Activated gamma-delta T cell treated with anti-CD3 and anti-CD28 coated beads, Interleukin-2, amount 50 U/mL, for 16 hours (primary cell): Measurements from ENCODE around the gene RAD51B.

Experiments used
- DNase-seq: peaks from one replicate; pipeline ENCODE4 v3.0.0-alpha.2; 2020; ENCODE audit warnings: low read depth

The RAD51B gene

DNA sequence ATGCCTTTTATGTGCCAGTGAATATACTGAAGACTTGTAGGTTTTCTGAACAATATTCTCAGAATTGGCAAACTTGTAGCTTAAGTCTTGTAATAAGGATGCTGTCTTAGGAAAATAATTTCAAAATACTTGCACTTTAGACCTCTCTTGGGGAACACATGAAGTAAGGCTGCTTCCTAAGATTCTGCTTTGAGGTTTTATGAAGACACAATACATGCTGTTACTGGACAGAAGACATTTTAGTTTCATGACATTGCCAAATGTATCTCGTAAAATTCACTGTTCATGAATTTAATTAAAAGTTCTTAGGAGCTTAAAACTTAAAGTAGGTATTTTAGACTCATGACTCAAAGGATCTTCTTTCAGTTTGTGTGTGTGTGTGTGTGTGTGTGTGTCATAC, 80.7 kb downstream of the RAD51B start:
- DNase-seq: no peak

DNA sequence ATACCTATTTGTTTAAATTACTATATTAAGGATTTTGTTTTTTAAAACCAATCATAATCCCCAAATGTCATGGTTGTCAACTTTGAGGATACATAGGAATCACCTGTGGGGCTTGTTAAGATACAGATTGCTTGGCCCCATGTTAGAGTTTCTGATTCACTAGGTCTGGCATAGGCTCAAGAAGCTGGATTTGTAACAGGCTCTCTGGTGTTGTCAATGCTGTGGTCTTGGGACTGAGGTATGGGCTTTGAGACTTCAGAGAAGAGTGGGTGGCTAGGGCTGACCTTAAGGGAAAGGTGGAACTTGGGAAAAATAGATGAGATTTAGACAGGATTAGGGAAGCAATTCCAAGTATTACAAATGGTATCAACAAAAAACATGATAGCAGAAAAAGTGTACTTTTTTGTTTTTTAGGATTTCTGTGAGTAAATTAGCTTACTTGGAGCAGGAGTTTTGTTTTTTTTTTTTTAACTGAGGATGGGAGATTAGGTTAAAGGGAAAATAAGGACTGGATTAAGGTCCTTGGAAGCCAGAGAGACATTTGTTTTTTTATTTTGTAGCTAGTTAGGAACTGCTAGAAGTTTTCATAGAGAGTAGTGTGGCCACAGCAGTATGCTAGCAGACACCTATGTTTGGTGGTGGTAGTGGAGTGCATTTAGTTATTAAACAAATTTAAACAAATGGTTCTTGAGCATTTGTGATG, 88.6 kb downstream of the RAD51B start:
- DNase-seq: no peak

DNA sequence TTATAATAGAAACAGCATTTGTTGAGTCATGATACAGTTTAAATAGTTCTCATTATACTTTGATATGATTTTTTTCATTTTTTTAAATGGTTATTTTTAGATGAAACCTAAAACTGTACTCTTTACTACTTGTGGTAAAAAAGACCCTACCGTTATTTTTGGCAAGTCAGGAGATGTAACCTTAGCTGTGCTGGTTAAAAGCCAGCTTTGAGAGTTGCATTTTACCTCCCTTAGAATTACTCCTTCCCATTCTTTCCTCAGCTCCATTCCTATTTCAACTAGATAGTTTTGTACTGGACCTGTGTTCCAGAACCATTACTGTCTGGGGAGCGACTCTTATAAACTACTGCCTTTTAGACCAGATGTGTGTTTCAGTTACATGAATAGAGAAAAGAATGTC, 92.0 kb downstream of the RAD51B start:
- no peak for DNase-seq

DNA sequence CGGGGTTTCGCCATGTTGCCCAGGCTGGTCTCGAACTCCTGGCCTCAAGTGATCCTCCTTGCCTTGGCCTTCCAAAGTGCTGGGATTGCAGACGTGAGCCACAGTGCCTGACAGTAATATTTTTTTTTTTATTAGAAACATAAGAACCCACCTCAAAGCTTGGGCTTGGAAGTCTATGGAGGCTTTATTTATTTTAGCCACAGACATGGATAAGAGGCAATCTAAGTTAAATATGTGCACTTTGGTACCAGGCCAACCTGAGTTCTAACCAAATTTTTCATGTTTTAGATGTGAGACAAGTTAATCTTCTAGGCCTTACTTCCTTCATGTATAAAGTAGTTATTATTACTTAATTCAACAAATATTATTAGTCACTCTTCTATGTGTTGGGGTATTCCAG, 96.9 kb downstream of the RAD51B start:
- DNase-seq: no peak

DNA sequence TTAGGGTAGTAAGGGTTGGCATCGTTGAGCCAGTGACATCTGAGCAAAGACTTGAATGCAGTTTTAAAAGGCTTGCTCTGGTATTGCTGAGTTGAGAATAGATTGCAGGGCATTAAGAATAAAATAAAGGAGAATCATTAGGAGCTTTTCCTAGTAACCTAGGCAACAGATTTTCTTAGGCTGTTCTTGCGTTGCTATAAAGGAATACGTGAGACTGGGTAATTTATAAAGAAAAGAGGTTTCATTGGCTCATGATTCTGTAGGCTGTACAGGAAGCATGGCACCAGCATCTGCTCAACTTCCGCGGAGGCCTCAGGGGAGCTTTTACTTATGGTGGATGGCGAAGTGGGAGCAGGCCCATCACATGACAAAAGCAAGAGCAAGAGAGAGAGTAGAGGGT, 97.4 kb downstream of the RAD51B start:
- no peak for DNase-seq

DNA sequence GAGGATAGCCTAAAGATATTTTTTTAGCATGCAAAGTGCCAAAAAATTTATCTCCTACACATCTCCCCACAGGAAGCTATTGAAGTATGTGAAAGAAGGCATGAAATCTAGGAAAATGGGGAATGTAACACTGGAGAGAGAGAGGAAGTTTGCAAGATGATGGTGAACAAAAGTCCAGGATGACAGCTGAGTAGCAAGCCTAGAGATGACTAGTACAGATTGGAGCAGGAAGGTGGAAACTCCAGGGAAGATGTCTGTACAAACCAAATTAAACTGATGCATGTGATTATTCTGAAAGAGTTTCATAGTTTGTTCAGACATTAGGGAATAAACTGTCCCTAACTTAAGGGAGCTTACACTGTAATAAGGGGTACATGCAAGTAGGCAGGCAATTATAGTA, 99.3 kb downstream of the RAD51B start:
- no peak for DNase-seq

DNA sequence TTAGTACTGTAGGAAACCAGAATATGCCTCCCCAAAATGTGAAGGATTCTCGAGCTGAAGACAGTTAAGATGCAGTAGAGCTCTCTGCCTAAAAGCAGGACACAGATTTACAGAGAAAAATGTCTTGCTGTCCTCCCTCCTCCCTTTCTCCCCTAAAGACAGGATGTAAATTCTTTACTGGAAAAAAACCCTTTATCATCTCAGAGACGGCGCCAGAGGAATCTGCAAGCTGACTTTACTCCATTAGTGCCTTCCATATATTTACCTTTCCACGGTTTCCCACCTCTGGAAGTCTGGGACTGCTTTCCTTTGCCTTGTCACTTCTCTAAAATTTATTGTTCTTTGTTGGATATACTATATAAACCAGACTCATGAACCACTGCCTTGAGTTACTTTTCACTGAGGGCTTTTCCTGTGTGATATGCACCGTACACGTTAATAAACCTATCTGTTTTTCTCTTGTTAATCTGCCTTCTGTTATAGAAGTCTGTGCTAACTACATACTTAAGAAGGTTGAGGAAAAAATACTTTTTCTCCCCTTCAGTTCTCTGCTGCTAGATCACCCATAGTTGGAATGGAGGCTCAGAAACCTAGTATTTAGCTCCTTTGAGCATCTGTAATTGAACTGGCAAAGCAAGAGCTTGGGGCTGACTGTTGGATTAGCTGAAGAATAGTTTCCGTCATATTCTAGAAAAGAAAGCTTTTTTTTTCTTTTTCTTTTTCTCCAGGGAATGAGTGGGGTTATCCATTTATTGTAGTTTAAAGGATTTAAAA, 99.9 kb downstream of the RAD51B start:
- no peak for DNase-seq

DNA sequence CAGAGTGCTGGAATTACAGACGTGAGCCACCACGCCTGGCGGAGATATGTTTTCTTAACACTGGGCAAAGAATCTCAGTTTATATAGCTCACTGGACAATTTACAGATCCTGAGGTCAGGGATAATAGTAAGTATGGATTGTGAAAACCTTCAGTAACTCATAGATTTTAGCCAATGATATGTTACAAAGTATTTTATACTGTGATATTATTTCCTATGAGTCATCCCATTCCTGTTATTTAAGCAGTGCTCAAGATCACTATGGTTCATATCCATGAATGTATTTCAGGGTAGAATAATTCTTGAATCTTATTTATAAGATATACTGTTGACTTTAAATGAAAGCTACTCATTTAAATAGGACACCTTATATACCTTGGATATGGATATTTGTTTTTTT, 107.2 kb downstream of the RAD51B start:
- DNase-seq: no peak

DNA sequence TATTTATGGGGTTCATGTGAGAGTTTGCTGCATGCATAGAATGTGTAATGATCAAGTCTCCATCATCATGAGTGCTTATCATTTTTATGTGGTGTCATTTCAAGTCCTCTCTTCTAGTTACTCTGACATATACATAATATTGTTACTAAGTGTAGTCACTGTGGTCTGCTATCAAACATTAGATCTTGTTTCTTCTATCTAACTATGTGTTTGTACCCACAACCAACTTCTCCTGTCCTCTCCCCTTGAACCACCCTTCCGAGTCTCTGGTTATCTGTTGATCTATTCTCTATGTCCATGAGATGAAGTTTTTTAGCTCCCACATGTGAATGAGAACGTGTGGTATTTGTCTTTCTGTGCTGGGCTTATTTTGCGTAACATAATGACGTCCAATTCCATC, 107.7 kb downstream of the RAD51B start:
- no peak for DNase-seq

DNA sequence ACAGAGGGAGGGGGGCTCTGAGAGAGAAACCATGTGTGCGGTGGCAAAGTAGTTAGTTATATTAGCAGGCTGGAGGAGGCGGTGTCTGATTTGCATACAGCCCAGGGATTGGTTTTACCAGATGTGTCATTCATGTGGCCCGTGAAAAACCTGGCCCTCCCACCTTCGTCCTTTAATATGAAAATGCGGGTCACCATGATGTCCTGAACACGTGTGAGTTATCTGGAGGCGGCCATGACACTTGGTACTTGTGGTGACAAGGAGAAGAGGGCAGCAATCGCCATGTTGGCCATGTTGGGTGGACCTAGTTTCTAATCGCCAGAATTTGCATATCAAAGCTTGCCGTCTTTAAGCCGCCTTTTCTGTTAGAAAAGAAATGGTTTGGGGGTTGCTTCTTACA, 108.8 kb downstream of the RAD51B start:
- no peak for DNase-seq

DNA sequence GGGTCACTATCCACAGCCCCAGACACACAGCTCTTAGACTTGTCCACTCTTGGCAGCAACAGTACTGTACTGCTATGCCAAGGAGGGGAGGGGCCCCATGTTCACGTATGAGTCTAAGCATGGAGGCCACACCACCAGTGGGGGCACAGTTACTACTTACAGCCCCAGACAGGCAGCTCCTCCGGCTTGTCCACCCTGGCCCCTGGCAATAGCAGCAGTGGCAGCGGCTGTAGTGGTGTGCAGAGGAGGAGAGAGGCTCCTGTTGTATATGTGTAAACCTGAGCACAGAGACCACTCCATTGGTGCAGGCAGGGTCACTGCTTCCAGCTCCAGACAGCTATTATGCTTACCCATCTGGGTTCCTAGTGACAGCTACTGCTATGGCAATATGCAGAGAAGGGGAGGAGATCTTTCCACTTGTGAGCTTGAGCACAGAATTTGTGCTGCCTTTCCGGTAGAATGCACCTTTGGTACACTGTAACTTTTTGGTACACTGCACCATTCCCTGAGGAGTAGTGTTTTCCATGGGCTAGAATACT, 113.2 kb downstream of the RAD51B start:
- DNase-seq: no peak

DNA sequence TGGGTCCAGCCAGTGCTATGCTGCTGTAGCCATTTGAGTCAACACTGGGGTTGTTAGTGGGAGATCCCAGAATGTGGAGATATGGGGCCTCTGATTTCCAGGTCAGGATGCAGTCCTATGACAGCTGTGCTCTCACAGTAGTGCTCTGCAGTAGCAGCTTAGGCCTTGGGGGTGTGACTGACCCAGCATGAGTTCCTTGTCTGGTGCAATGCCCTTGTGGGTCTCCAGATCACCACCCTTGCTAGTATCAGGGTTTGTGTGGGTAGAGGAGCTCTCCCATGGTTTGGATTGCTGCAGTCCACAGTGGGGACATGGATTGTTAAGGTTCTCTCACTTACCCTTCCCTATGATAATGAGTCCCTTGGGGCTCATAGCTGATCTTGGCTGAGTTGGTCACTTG, 113.7 kb downstream of the RAD51B start:
- no peak for DNase-seq

DNA sequence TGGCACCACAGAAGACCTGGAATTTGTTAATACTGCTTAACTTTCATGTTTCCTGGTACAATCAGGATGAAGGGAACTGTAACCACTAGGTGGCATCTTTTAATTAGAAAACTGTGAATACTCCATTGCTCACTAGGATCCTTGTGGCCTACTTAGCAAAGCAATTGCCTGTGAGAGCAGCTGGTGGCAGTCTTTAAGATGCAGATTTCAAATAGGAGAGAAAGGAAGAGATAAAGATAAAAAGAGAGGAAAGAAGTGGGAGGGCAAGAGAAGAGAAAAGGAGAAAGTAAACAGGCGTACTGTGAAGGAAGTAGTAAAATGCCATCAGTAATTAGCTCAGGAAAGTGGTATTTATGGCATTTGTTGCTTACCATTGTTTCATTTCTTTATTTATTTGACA, 114.5 kb downstream of the RAD51B start:
- no peak for DNase-seq

DNA sequence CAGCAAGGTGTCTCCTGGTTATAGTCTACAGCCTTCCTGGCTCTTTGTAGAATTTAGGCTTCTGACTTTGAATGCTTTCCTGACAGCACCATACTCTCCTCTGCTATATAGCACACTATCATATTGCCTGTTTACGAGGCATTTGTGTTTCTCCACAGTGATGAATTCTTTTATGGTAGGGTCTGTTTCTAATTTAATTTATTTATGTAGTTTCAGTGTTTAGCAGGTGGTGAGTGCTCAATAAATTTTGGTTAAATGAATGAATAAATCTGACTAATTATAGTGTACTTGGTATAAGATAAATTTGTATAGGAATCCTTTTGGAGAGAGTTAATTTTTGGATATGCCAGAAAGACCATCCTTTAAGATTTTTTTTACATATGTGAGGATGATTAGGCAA, 115.3 kb downstream of the RAD51B start:
- DNase-seq: no peak

DNA sequence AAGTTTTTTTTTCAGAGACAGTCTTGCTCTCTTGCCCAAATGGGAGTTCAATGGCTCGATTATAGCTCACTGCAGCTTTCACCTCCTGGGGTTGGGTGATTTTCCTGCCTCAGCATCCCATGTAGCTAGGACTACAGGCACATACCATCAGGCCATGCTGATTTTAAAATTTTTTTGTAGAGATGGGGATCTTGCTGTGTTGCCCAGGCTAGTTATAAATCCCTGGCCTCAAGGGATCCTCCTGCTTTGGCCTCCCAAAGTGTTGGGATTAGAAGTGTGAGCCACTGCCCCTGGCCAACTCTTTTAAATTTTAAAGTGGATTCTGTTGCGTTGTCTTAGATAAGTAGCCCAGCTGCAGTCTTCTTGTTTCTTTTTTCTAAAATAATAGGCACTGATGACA, 115.8 kb downstream of the RAD51B start:
- no peak for DNase-seq

DNA sequence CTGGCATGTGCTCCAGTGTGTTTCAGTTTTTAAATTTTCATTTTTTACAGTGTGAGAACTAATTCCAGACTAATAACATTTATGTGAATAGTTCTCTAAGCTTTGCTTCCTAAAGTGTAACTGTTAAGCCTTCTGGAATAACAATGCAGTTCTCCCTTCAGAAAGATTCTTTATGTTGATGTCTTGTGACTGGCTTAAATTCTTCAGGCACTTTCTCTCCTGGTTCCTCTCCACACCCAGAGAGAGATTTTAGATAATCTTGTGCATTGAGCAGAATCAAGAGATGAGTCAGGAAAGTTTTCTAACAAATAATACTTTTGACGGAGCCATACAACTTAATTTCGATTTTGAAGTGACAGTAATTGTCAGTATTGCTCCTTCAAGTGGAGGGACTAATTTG, 118.5 kb downstream of the RAD51B start:
- DNase-seq: no peak

DNA sequence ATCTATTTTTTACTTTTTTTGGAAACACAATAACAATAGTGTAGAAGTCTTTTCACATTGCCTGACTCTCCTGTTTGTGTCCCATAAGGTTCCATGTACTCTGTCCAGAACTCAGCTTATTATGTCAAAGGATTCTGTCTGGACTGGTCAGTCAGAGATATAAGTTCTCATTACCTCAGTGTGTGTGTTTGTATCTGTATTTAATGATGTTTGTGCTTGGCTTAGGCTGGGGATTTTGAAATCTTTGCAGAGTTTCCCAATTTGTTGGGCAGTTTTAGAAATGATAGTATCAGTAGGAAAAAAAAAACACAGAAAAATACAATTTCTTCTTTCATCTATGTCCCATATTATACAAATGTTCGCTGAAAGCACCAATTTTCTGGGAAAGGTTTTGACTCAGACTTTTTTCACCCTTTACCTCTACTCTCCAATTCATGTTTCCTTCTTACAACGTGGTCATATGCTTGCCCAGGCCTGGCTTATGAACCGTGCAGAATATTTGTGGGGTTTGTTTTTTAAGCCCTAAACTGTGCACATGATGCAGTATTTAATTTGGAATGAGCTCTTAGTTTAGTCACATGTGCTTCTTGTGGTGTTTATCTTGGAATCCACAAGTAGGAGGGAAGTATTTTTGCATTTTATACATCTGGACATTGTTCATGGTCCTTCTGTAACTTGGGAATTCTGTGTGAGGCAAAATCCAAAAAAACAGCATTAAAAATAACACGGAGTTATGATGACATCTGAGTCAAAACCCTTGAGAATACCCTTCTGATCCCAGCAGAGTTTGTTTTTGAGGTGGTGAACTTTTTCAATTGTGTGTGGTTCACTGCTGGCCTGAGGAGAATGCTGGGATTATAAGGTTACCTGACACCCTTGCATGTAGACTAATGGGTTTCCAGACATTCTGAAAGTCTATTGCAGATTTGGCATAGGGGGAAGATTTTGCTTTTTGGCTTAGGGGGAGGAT, 121.2 kb downstream of the RAD51B start:
- DNase-seq: no peak

DNA sequence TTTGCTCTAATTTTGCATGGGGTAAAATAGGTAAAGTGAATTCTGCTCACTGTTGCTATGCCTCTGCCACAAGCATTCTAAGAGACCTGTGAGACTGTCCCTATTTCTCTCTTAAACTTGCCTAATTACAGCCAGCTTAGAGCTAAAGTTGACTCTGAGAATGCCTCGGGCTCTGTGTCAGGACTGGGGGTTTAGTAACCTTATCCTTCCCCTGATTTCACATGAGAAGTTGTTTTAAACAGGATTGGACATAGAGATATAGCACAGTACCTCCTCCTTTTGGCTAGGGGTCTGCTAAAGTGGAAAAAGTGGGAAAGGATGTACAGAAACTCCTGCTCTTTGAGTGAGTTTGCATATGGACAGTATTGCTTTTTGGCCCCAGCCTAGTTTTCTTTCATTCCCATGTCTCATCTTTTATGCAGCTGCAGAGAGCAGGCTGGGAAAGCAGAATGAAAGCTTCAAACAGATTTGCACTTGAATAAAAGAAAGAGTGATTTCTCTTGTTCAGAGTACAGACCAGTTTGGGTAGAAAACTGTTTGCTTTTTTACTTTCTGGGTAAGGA, 122.0 kb downstream of the RAD51B start:
- no peak for DNase-seq

DNA sequence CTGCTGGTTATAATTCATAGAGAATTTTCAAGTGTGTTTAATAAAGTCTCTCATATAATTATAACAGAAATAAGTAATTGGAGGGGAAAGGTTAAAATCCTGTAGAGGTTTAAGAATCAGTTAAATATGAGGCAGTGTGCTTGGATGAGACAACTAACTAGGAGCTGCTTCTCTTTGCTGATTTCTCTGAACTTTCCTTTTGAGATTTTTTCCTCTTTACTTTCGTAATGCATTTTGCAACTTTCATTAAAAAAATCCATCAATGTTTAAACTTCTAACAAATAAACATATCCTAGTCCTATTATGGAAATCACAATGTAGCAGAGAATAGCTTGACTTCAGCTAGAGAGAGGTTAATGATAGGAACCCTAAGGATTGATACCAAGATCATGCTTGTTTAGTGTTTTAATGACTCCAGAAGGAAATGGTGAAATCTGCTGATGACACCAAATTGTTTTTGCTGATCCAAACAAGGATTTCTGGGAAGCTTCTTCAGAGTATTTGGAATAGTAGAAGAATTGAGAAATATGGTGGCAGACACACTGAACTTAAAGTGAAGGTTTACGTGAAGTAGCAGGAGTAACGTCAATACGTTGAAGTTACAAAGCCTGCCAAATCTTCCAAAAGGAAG, 122.6 kb downstream of the RAD51B start:
- DNase-seq: no peak

DNA sequence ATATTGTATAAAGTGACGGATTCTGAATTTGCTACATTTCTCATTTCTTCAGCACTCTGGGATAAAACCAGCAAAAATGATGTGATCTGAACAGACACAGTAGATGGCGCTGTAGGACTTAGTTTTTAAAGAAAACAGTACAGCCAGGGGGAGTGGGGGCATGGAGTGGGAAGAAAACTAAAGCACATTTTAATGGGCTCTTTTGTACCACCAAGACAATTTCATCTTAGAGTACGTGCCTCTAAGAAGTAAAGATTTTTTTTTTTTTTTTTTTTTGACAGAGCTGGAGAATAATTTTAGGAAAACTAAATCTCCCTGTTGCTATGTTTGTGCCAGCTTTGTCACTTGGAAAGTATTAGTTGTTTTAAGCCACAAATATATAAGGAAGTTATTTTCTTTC, 124.4 kb downstream of the RAD51B start:
- peak; percentile 29 for DNase-seq

DNA sequence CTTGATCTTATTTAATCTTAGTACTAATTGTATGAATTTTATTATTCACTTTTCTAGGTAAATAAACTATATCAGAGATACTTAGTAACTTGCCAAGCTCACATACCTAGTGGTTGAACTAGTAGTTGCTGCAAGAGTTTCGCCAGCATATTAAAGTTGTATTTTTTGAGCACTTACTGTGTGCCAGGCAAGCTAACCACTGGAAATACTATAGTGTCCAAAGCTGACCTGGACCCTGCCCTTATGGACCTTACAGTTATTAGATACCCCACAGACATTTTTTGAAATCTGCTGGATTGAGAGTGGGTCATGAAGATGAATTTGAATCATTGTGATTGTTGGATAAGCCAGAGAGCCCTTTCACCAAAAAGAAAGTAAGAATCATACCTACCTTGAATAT, 125.0 kb downstream of the RAD51B start:
- no peak for DNase-seq

DNA sequence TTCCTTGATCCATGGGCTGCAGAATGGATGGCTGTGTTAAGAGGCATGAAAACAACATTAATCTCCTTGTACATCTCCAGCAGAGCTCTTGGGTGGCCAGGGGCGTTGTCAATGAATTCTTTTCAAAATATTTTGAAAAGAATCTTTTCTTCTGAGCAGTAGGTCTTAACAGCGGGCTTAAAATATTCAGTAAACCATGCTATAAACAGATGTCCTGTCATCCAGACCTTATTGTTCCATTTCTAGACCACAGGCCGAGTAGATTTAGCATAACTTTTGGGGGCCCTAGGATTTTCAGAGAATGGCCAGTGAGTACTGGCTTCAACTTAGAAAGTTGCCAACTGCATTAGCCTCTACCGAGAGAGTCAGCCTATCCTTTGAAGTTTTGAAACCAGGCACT, 130.2 kb downstream of the RAD51B start:
- DNase-seq: no peak
